ENCODE results near the gene HTT. TPM values are rescaled to one million over a fixed set of nuclear protein-coding genes. Genes with fewer than 3 reads are reported as not detected.

HTT gene
- total and polyA plus RNA-seq, 2 of the 8 experiments (the other 6 are each of a cell fraction or from before 2014, with no cell fraction given), result 24.0 to 71.0 TPM

GRCh38 chr4:3040452-3041191 lies 33.9 kb upstream of the HTT start:
- Histone ChIP-seq H4K20me1 (replicated peaks in 1 of 2; ENCODE audit: control insufficient read depth in 1 of 2, insufficient read depth in 2 of 2, low read length in 2 of 2) (no peaks in the 10 kb centered on the region), H2BK12ac (ENCODE audit: low read depth, low read length) (no peak overlapping the region), H4K5ac (ENCODE audit: insufficient read length, low read depth, low read length) (no peak overlapping the region), H2BK15ac (ENCODE audit: low read length) (no peak overlapping the region), H3K4me2 (ENCODE audit: insufficient read depth in 1 of 2, low read depth in 2 of 2, low read length in 2 of 2) (no peak overlapping the region), H3K4me1 (replicated peaks in 1 of 4; ENCODE audit: control insufficient read depth in 3 of 4, insufficient read depth in 4 of 4, low read length in 3 of 4) (peaks cover 0 to 5% (median 0%) of the 10 kb centered on the region in 4 experiments; a peak in 4 of 7 replicates), H3K9ac (replicated peaks in 1 of 4; ENCODE audit: extremely low read depth in 1 of 4, low read depth in 3 of 4, low read length in 3 of 4) (no peak overlapping the region), H3K18ac (ENCODE audit: extremely low read depth, low read length) (no peak overlapping the region), H2BK120ac (replicated peaks; ENCODE audit: low read depth, low read length) (no peak overlapping the region), H3K56ac (replicated peaks; ENCODE audit: insufficient read length, low read depth, low read length) (no peak overlapping the region), H3K4ac (replicated peaks; ENCODE audit: insufficient read length, low read depth, low read length) (no peak overlapping the region), H3K23ac (ENCODE audit: insufficient read length) (no peak overlapping the region), H3K36me3 (ENCODE audit: control insufficient read depth in 2 of 4, insufficient read depth in 4 of 4, low read length in 3 of 4) (no peaks in the 10 kb centered on the region), H3K27ac (ENCODE audit: low read depth, low read length) (no peak overlapping the region), H3K79me1 (ENCODE audit: low read depth, low read length) (no peaks in the 10 kb centered on the region), H2AFZ (ENCODE audit: low read length) (no peak overlapping the region), H2BK20ac (ENCODE audit: low read length) (no peak overlapping the region), H3K23me2 (ENCODE audit: low read depth, low read length) (no peaks in the 10 kb centered on the region), H3K27me3 (replicated peaks in 1 of 4; ENCODE audit: control insufficient read depth in 3 of 4, extremely low read depth in 1 of 4, insufficient read depth in 3 of 4, low read length in 3 of 4) (peaks cover 0 to 7% (median 2%) of the 10 kb centered on the region in 4 experiments; a peak in 3 of 7 replicates), H3K79me2 (ENCODE audit: control insufficient read depth in 1 of 2, insufficient read depth in 2 of 2, low read length in 2 of 2) (no peaks in the 10 kb centered on the region), H3K4me3 (ENCODE audit: extremely low read depth in 1 of 4, insufficient read depth in 2 of 4, low read depth in 3 of 4, low read length in 4 of 4) (no peak overlapping the region), H3K9me3 (ENCODE audit: insufficient read depth in 2 of 2, low read depth in 1 of 2, low read length in 1 of 2) (no peaks in the 10 kb centered on the region), H3K14ac (ENCODE audit: insufficient read length) (no peak overlapping the region), H2AK5ac (ENCODE audit: low read depth, low read length) (no peak overlapping the region), H4K91ac (replicated peaks; ENCODE audit: insufficient read length, low read length) (no peak overlapping the region), H2BK5ac (ENCODE audit: low read depth, low read length) (no peak overlapping the region), H4K8ac (ENCODE audit: extremely low read depth, insufficient read depth, low read length) (no peak overlapping the region)
- POLR2A ChIA-PET (ENCODE audit: partially characterized antibody), result interaction anchor here (1.6 to 2.3 kb wide), 2 partner anchors 78 to 572 kb away, joined by 3 to 7 read pairs; partner anchors contain the start of genes GRK4 and NOP14
- TF ChIP-seq EGR1 (IDR thresholded peaks at IDR 0.05; ENCODE audit: borderline replicate concordance, low read depth, low read length) (no peak), SIRT6 (IDR thresholded peaks at IDR 0.05; ENCODE audit: low read length) (no peak), SP1 (IDR thresholded peaks at IDR 0.05; ENCODE audit: low read depth, low read length) (no peak), CREB1 (IDR thresholded peaks at IDR 0.05) (no peak)
- DNase-seq (ENCODE audit: low read depth in 1 of 2, low spot score in 2 of 2) (no peak), FAIRE-seq (no peak)
- WGBS, 2 experiments (ENCODE audit: extremely low coverage in 1 of 2, insufficient coverage in 1 of 2, insufficient read length in 1 of 2, insufficient replicate concordance in 2 of 2, low coverage in 1 of 2, low lambda C conversion rate in 2 of 2, missing lambda C conversion rate in 1 of 2), result 91% methylated on average over 23 of the region's 28 CpGs; no CpG with 5 or more reads in 1 of the 2 experiments
- CTCF ChIA-PET (ENCODE audit: partially characterized antibody), result interaction anchor here (1.2 to 12.5 kb wide), 3 partner anchors 9 to 30 kb away, joined by 4 to 89 read pairs (median 7); no protein-coding TSS in a partner anchor
